RWPE2 (cell line): ENCODE data around the gene AGPAT2.

Experiments used
- ATAC-seq: fragments of 200-7000 bp; cut with Tn5 transposase; 3 replicates; pipeline ENCODE4 v1.9.1; 2021; ENCODE audit warnings: low read depth
- DNase-seq: peaks from one replicate; pipeline ENCODE4 v3.0.0-alpha.2; 2020; ENCODE audit warnings: low spot score
- H3K27ac ChIP-seq: fragments of 450-650 bp; 2 replicates; pipeline ENCODE4 v1.5.1; 2017; ENCODE audit warnings: mild to moderate bottlenecking; ENCODE audit not compliant: poor library complexity, severe bottlenecking
- H3K27me3 ChIP-seq: fragments of 250-450 bp; sonication (Bioruptor Pico); 2 replicates; pipeline ENCODE4 v1.5.1; 2021; ENCODE audit warnings: mild to moderate bottlenecking, moderate library complexity; ENCODE audit not compliant: insufficient read depth, poor library complexity, severe bottlenecking
- H3K36me3 ChIP-seq: fragments of 250-450 bp; sonication (Bioruptor Pico); 2 replicates; pipeline ENCODE4 v1.5.1; 2020; ENCODE audit warnings: low read depth, mild to moderate bottlenecking, moderate library complexity
- H3K4me1 ChIP-seq: fragments of 250-450 bp; sonication (Bioruptor Pico); 2 replicates; pipeline ENCODE4 v1.5.1; 2021; ENCODE audit warnings: mild to moderate bottlenecking, moderate library complexity; ENCODE audit not compliant: insufficient read depth, poor library complexity, severe bottlenecking
- H3K4me3 ChIP-seq: fragments of 250-450 bp; sonication (Bioruptor Pico); 2 replicates; pipeline ENCODE4 v1.5.1; 2021; ENCODE audit warnings: mild to moderate bottlenecking, moderate library complexity; ENCODE audit not compliant: severe bottlenecking
- H3K9me3 ChIP-seq: fragments of 250-450 bp; sonication (Bioruptor Pico); 2 replicates; pipeline ENCODE4 v1.5.1; 2021; ENCODE audit warnings: mild to moderate bottlenecking, moderate library complexity; ENCODE audit not compliant: severe bottlenecking
- TF ChIP-seq, protein P1 (sequence below): fragments of 450-650 bp; IDR thresholded peaks from one replicate; pipeline ENCODE4 v1.5.1; 2017; ENCODE audit warnings: mild to moderate bottlenecking, moderate library complexity; ENCODE audit not compliant: poor library complexity, severe bottlenecking

Gene AGPAT2

GRCh38 chr9:136717399-136717798 lies 30.1 kb upstream of the AGPAT2 start:
- no peak for ATAC-seq
- H3K27ac ChIP-seq = no peak overlapping the region
- TF ChIP-seq, protein P1, sequence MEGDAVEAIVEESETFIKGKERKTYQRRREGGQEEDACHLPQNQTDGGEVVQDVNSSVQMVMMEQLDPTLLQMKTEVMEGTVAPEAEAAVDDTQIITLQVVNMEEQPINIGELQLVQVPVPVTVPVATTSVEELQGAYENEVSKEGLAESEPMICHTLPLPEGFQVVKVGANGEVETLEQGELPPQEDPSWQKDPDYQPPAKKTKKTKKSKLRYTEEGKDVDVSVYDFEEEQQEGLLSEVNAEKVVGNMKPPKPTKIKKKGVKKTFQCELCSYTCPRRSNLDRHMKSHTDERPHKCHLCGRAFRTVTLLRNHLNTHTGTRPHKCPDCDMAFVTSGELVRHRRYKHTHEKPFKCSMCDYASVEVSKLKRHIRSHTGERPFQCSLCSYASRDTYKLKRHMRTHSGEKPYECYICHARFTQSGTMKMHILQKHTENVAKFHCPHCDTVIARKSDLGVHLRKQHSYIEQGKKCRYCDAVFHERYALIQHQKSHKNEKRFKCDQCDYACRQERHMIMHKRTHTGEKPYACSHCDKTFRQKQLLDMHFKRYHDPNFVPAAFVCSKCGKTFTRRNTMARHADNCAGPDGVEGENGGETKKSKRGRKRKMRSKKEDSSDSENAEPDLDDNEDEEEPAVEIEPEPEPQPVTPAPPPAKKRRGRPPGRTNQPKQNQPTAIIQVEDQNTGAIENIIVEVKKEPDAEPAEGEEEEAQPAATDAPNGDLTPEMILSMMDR = no peak
- no peak overlapping the region for H3K4me3 ChIP-seq
- H3K36me3 ChIP-seq = peaks cover 5% of the 10 kb centered on the region; the same call in 1 of the 2 replicates
- peaks cover 6% of the 10 kb centered on the region for H3K27me3 ChIP-seq
- H3K4me1 ChIP-seq = peaks cover 16% of the 10 kb centered on the region
- no peak for DNase-seq
- no peaks in the 10 kb centered on the region for H3K9me3 ChIP-seq

DNA sequence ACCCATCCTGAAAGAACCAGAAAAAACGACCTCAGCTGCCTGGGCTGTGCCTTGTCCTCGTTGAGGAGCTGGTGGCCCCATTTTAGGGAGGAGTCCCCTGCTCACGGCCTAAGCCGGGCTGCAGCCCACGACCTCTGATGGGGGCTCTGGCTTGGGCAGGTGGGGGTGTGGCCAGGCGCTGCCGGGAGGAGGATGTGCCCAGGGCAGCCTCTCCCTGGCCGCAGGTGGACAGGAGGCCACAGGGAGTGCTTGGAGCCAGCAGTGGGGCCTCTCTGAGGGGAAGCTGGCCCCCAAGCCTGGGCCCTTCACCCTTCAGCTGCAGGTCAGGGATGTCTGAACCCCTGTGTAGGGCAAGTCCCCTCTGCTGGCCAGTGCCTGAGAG lies 27.6 kb upstream of the AGPAT2 start:
- TF ChIP-seq, protein P1 = no peak
- H3K36me3 ChIP-seq = no peaks in the 10 kb centered on the region
- DNase-seq (no peak), ATAC-seq (no peak)
- no peaks in the 10 kb centered on the region for H3K9me3 ChIP-seq
- no peak overlapping the region for H3K27ac ChIP-seq
- H3K4me3 ChIP-seq = no peak overlapping the region
- peaks cover 12% of the 10 kb centered on the region for H3K27me3 ChIP-seq
- H3K4me1 ChIP-seq = no peaks in the 10 kb centered on the region

DNA sequence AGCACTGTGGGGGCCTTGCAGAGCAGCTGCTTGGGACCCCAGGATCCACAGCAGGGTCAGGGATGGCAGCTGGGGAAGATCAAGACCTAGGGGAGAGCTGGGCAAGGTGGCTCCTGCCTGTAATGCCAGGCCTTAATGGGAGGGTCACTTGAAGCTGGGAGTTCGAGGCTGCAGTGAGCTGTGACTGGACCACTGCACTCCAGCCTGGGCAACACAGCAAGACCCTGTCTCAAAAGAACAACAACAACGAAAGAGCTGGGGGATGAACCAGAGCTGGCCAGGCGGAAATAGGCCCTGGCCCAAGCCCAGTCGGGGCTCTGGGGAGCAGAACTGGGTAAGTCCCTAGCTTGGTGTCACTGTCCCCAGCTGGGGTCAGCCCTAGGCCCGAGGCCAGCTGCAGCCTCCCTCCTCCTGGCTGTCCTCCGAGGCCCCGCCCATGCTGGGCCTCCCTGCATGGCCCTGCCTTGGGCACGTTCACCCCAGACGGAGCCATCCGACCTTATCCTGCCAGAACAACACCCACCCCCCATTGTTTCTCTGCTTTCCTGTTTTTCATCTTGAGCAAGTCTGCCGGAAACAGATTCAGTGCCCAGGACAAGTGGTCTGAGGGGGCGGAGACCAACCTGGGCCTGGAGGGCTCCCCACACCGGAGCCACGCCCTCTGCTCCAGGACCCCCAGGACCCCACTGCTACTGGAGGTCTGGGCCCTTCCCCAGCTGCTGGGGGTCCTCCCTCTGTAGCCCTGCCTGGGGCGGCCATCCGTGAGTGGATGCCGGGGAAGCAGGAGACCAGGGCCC lies 27.0 kb upstream of the AGPAT2 start:
- Histone ChIP-seq H3K27me3 (peaks cover 12% of the 10 kb centered on the region), H3K4me1 (no peaks in the 10 kb centered on the region), H3K4me3 (no peak overlapping the region), H3K27ac (no peak overlapping the region), H3K9me3 (no peaks in the 10 kb centered on the region), H3K36me3 (no peaks in the 10 kb centered on the region)
- ATAC-seq (no peak), DNase-seq (no peak)
- TF ChIP-seq, protein P1 = no peak

GRCh38 chr9:136713550-136713949 lies 26.3 kb upstream of the AGPAT2 start:
- TF ChIP-seq, protein P1 = no peak
- peaks cover 12% of the 10 kb centered on the region for H3K27me3 ChIP-seq
- no peaks in the 10 kb centered on the region for H3K9me3 ChIP-seq
- no peaks in the 10 kb centered on the region for H3K4me1 ChIP-seq
- peak overlapping the region; percentile 38 for H3K4me3 ChIP-seq
- ATAC-seq (no peak), DNase-seq (no peak)
- H3K27ac ChIP-seq = no peak overlapping the region
- H3K36me3 ChIP-seq = no peaks in the 10 kb centered on the region
